ENCODE measurements around the gene HSDL2. TPM values are rescaled to one million over a fixed set of nuclear protein-coding genes. Genes with fewer than 3 reads are reported as not detected.

Gene HSDL2
- polyA plus RNA-seq, 1 of the 3 experiments (the other 2 are of a cell fraction): 14.4 TPM

DNA sequence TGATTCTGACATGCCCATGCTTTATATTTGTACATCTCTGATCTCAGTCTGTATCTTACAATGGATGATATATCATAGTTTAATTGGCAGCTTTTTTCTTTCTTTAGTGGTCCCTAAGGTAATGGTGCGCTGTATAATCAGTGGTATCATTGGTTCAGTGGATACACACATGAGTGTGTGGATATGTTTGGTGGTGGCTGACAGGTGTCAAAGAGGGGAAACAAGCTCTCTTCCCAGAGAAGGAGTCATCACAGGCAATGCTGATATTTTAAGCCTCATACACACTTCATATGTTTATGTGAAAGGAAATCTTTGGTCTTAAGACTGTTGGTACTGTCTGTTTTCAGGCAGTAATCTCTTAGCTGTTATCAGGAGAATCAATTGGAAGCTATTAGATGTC is 54.6 kb downstream of the HSDL2 start:
- Histone ChIP-seq H3K79me2 (ENCODE audit: insufficient read depth) (no peaks in the 10 kb centered on the region), H3K4me1 (ENCODE audit: control insufficient read depth in 1 of 2, insufficient read depth in 2 of 2, low read depth in 1 of 2, low read length in 1 of 2) (no peaks in the 10 kb centered on the region), H3K27ac (ENCODE audit: low read depth in 2 of 2, low read length in 1 of 2) (no peak overlapping the region), H4K20me1 (ENCODE audit: insufficient read depth) (no peaks in the 10 kb centered on the region), H3K9me3 (no peaks in the 10 kb centered on the region; the same call in 1 of the 2 replicates), H3K9ac (no peak overlapping the region), H3K36me3 (replicated peaks in 1 of 2; ENCODE audit: control insufficient read depth in 1 of 2, insufficient read depth in 2 of 2, low read length in 1 of 2) (peaks cover 0 to 15% of the 10 kb centered on the region in 2 experiments), H3K4me3 (ENCODE audit: low read depth in 2 of 2, low read length in 1 of 2) (no peak overlapping the region), H3K27me3 (ENCODE audit: insufficient read depth) (no peaks in the 10 kb centered on the region), H3K4me2 (no peak overlapping the region), H3K9me2 (no peaks in the 10 kb centered on the region), H3F3A (replicated peaks; ENCODE audit: insufficient read depth) (no peaks in the 10 kb centered on the region), H2AFZ (ENCODE audit: low read depth) (no peak overlapping the region)
- DNase-seq: no peak
- TF ChIP-seq, protein P1, sequence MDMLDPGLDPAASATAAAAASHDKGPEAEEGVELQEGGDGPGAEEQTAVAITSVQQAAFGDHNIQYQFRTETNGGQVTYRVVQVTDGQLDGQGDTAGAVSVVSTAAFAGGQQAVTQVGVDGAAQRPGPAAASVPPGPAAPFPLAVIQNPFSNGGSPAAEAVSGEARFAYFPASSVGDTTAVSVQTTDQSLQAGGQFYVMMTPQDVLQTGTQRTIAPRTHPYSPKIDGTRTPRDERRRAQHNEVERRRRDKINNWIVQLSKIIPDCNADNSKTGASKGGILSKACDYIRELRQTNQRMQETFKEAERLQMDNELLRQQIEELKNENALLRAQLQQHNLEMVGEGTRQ (IDR thresholded peaks at IDR 0.05; ENCODE audit: borderline replicate concordance, low read depth, low read length): no peak
- TF ChIP-seq, protein P2, sequence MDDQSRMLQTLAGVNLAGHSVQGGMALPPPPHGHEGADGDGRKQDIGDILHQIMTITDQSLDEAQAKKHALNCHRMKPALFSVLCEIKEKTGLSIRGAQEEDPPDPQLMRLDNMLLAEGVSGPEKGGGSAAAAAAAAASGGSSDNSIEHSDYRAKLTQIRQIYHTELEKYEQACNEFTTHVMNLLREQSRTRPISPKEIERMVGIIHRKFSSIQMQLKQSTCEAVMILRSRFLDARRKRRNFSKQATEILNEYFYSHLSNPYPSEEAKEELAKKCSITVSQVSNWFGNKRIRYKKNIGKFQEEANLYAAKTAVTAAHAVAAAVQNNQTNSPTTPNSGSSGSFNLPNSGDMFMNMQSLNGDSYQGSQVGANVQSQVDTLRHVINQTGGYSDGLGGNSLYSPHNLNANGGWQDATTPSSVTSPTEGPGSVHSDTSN (IDR thresholded peaks at IDR 0.05): no peak
- TF ChIP-seq, protein P3, sequence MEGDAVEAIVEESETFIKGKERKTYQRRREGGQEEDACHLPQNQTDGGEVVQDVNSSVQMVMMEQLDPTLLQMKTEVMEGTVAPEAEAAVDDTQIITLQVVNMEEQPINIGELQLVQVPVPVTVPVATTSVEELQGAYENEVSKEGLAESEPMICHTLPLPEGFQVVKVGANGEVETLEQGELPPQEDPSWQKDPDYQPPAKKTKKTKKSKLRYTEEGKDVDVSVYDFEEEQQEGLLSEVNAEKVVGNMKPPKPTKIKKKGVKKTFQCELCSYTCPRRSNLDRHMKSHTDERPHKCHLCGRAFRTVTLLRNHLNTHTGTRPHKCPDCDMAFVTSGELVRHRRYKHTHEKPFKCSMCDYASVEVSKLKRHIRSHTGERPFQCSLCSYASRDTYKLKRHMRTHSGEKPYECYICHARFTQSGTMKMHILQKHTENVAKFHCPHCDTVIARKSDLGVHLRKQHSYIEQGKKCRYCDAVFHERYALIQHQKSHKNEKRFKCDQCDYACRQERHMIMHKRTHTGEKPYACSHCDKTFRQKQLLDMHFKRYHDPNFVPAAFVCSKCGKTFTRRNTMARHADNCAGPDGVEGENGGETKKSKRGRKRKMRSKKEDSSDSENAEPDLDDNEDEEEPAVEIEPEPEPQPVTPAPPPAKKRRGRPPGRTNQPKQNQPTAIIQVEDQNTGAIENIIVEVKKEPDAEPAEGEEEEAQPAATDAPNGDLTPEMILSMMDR (IDR thresholded peaks at IDR 0.05): no peak
- TF ChIP-seq, protein P4, sequence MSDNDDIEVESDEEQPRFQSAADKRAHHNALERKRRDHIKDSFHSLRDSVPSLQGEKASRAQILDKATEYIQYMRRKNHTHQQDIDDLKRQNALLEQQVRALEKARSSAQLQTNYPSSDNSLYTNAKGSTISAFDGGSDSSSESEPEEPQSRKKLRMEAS (IDR thresholded peaks at IDR 0.05; ENCODE audit: low read depth): no peak
- TF ChIP-seq, protein P5, sequence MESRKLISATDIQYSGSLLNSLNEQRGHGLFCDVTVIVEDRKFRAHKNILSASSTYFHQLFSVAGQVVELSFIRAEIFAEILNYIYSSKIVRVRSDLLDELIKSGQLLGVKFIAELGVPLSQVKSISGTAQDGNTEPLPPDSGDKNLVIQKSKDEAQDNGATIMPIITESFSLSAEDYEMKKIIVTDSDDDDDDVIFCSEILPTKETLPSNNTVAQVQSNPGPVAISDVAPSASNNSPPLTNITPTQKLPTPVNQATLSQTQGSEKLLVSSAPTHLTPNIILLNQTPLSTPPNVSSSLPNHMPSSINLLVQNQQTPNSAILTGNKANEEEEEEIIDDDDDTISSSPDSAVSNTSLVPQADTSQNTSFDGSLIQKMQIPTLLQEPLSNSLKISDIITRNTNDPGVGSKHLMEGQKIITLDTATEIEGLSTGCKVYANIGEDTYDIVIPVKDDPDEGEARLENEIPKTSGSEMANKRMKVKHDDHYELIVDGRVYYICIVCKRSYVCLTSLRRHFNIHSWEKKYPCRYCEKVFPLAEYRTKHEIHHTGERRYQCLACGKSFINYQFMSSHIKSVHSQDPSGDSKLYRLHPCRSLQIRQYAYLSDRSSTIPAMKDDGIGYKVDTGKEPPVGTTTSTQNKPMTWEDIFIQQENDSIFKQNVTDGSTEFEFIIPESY (IDR thresholded peaks at IDR 0.05; ENCODE audit: borderline replicate concordance, low read depth): no peak
- TF ChIP-seq RCOR1 (IDR thresholded peaks at IDR 0.05; ENCODE audit: low read length) (no peak), RAD21 (IDR thresholded peaks at IDR 0.05; ENCODE audit: low read length) (no peak), JUND (IDR thresholded peaks at IDR 0.05) (no peak), GABPA (IDR thresholded peaks at IDR 0.05; ENCODE audit: low read depth) (no peak), TEAD4 (IDR thresholded peaks at IDR 0.05; ENCODE audit: borderline replicate concordance, insufficient read depth) (no peak), MXI1 (IDR thresholded peaks at IDR 0.05; ENCODE audit: low read depth, low read length) (no peak), EZH2phosphoT487 (IDR thresholded peaks at IDR 0.05; ENCODE audit: borderline replicate concordance, low read depth) (no peak), SMC3 (IDR thresholded peaks at IDR 0.05; ENCODE audit: low read depth, low read length) (no peak)
- TF ChIP-seq, protein P6, sequence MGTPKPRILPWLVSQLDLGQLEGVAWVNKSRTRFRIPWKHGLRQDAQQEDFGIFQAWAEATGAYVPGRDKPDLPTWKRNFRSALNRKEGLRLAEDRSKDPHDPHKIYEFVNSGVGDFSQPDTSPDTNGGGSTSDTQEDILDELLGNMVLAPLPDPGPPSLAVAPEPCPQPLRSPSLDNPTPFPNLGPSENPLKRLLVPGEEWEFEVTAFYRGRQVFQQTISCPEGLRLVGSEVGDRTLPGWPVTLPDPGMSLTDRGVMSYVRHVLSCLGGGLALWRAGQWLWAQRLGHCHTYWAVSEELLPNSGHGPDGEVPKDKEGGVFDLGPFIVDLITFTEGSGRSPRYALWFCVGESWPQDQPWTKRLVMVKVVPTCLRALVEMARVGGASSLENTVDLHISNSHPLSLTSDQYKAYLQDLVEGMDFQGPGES (IDR thresholded peaks at IDR 0.05; ENCODE audit: low read depth, low read length): no peak
- TF ChIP-seq, protein P7, sequence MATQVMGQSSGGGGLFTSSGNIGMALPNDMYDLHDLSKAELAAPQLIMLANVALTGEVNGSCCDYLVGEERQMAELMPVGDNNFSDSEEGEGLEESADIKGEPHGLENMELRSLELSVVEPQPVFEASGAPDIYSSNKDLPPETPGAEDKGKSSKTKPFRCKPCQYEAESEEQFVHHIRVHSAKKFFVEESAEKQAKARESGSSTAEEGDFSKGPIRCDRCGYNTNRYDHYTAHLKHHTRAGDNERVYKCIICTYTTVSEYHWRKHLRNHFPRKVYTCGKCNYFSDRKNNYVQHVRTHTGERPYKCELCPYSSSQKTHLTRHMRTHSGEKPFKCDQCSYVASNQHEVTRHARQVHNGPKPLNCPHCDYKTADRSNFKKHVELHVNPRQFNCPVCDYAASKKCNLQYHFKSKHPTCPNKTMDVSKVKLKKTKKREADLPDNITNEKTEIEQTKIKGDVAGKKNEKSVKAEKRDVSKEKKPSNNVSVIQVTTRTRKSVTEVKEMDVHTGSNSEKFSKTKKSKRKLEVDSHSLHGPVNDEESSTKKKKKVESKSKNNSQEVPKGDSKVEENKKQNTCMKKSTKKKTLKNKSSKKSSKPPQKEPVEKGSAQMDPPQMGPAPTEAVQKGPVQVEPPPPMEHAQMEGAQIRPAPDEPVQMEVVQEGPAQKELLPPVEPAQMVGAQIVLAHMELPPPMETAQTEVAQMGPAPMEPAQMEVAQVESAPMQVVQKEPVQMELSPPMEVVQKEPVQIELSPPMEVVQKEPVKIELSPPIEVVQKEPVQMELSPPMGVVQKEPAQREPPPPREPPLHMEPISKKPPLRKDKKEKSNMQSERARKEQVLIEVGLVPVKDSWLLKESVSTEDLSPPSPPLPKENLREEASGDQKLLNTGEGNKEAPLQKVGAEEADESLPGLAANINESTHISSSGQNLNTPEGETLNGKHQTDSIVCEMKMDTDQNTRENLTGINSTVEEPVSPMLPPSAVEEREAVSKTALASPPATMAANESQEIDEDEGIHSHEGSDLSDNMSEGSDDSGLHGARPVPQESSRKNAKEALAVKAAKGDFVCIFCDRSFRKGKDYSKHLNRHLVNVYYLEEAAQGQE (IDR thresholded peaks at IDR 0.05; ENCODE audit: low read depth, low read length): no peak
- POLR2A ChIA-PET: no interaction called here
- WGBS (ENCODE audit: low lambda C conversion rate): 100% methylated on average over 1 of the region's 1 CpG
- CTCF ChIA-PET: interaction anchor here (1.0 kb wide), 1 partner anchor 12 kb away, joined by 3 read pairs; no protein-coding TSS in a partner anchor
